ENCODE results near the gene PTH1R.

DNA sequence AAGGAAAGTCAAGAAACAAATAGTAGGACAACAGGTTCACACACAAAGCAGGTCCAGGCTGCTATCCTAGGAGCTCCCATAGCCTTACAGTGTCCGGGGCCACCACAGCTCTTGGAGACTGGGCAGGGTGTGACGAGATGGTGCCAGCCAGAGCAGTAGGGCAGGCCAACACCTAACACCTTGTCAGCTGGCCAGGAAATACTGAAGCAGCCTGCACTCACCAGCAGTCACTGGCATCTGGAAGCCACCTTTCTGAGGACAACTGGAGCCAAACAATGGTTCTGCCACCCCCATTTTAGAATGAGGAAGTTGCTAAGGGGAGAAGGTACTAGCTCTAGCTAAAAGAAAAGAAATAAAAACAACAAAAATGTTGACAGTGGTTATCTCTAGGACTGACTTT, 51.8 kb downstream of the PTH1R start:
- TF ChIP-seq POLR2AphosphoS5 (IDR thresholded peaks at IDR 0.05; ENCODE audit: borderline replicate concordance, low read depth, low read length) (no peak), EZH2 (IDR thresholded peaks at IDR 0.05) (no peak), FOXP2 (optimal IDR thresholded peaks at IDR 0.05; ENCODE audit: control extremely low read depth, extremely low read length, insufficient read depth) (no peak)
